Esophagus muscularis mucosa (tissue), 4 donors: ENCODE results near the gene DERA. TPM values are rescaled to one million over a fixed set of nuclear protein-coding genes. Genes with fewer than 3 reads are reported as not detected.
"Not testable (repeated sequence)": the region's sequence is repeated elsewhere in the genome, so short reads cannot be mapped to it uniquely, and the experiment has no call there.

Source experiments
- DNase-seq: peaks from one replicate; pipeline ENCODE4 v3.0.0-alpha.2; 2017; ENCODE audit errors: extremely low spot score
- H3K27ac ChIP-seq, 4 donors: fragments of 200-600 bp; sonication (generic); replicated peaks in 1 of 4; 1 replicate in 3 of 4; 2 replicates in 1 of 4; pipeline ENCODE4 v1.5.1; 2016 to 2019; ENCODE audit warnings: mild to moderate bottlenecking in 1 of 4
- H3K27me3 ChIP-seq, 4 donors: fragments of 200-600 bp; sonication (generic); one replicate each; pipeline versions ENCODE4 v1.5.1 to v1.6.0; 2016 to 2019
- H3K36me3 ChIP-seq, 4 donors: fragments of 200-600 bp; sonication (generic); one replicate each; pipeline ENCODE4 v1.5.1; 2016 to 2019
- H3K4me1 ChIP-seq, 4 donors: fragments of 200-600 bp; sonication (generic); one replicate each; pipeline ENCODE4 v1.5.1; 2016 to 2019
- H3K4me3 ChIP-seq, 4 donors: fragments of 200-600 bp; sonication (generic); 1 replicate in 2 of 4; 2 replicates in 2 of 4; pipeline ENCODE4 v1.5.1; 2016 to 2019; ENCODE audit warnings: mild to moderate bottlenecking in 4 of 4, moderate library complexity in 1 of 4
- H3K9me3 ChIP-seq, 4 donors: fragments of 200-600 bp; sonication (generic); 1 replicate in 3 of 4; 2 replicates in 1 of 4; pipeline ENCODE4 v1.5.1; 2016 to 2019
- CTCF ChIP-seq, 3 experiments: fragments of 200-600 bp in 2 of 3; fragments of 450-650 bp in 1 of 3; sonication (generic) in 2 of 3; IDR thresholded peaks; one replicate each; pipeline ENCODE4 v1.5.1; 2017 to 2019; ENCODE audit warnings: antibody characterized with exemption in 3 of 3, mild to moderate bottlenecking in 2 of 3, moderate library complexity in 1 of 3
- EP300 ChIP-seq: sonication (generic); formaldehyde crosslinking; IDR thresholded peaks from one replicate; pipeline ENCODE4 v1.6.1; 2017; ENCODE audit warnings: antibody characterized with exemption
- POLR2A ChIP-seq: fragments of 450-650 bp; IDR thresholded peaks from one replicate; pipeline ENCODE4 v1.6.1; 2017; ENCODE audit warnings: antibody characterized with exemption, moderate library complexity, mild to moderate bottlenecking, low read depth
- POLR2AphosphoS5 ChIP-seq, 2 donors: sonication (generic); formaldehyde crosslinking; IDR thresholded peaks; one replicate each; pipeline ENCODE4 v1.6.1; 2017; ENCODE audit warnings: antibody characterized with exemption in 2 of 2
- WGBS: methylation state at CpG from one replicate; pipeline ENCODE4 v1.1.5; 2018; 5-methylcytosine and 5-hydroxymethylcytosine counted together
- intact Hi-C: fragments of 100-400 bp; cut with DNase I; formaldehyde crosslinking; loops from one replicate; pipeline ENCODE4 v1.15.1; 2023
- total RNA-seq, 4 donors: library from RNA; depleted of rRNA; stranded (reverse); fragments of >200 nt; gene quantifications; one replicate each; pipeline versions ENCODE4 v1.1.0 to v1.2.1, GENCODE V29; 2016

DERA gene
- total RNA-seq, 4 donors from 2014 or later: 30.6 to 47.3 (median 34.3) TPM

GRCh38 chr12:16043480-16043879, 132.3 kb downstream of the DERA start:
- H3K9me3 ChIP-seq: peaks cover 0 to 27% (median 11%) of the 10 kb centered on the region in 4 donors
- intact Hi-C loops: no loop called here
- H3K36me3 ChIP-seq: peaks cover 0 to 15% (median 9%) of the 10 kb centered on the region in 4 donors
- no peak overlapping the region for H3K27ac ChIP-seq
- H3K4me1 ChIP-seq: no peaks in the 10 kb centered on the region
- 100% methylated on average over 1 of the region's 1 CpG for WGBS
- no peak overlapping the region for H3K4me3 ChIP-seq
- DNase-seq: no peak
- H3K27me3 ChIP-seq: no peaks in the 10 kb centered on the region
- TF ChIP-seq EP300: no peak
- no peak for TF ChIP-seq CTCF (IDR thresholded peaks at IDR 0.05)
- no peak for TF ChIP-seq POLR2A
- no peak for TF ChIP-seq POLR2AphosphoS5 (IDR thresholded peaks at IDR 0.05)

GRCh38 chr12:16046266-16046665, 135.1 kb downstream of the DERA start:
- peaks cover 0 to 27% (median 11%) of the 10 kb centered on the region in 4 donors for H3K9me3 ChIP-seq
- 63% methylated on average over 1 of the region's 1 CpG for WGBS
- intact Hi-C loops: no loop called here
- DNase-seq: no peak
- no peak overlapping the region for H3K4me3 ChIP-seq
- TF ChIP-seq POLR2AphosphoS5 (IDR thresholded peaks at IDR 0.05): no peak
- TF ChIP-seq EP300: no peak
- TF ChIP-seq CTCF (IDR thresholded peaks at IDR 0.05): no peak
- no peak for TF ChIP-seq POLR2A
- no peaks in the 10 kb centered on the region for H3K36me3 ChIP-seq
- H3K27ac ChIP-seq: no peak overlapping the region
- H3K4me1 ChIP-seq: no peaks in the 10 kb centered on the region
- no peaks in the 10 kb centered on the region for H3K27me3 ChIP-seq

- Histone ChIP-seq H3K27ac (no peak overlapping the region), H3K27me3 (no peaks in the 10 kb centered on the region), H3K4me1 (no peaks in the 10 kb centered on the region), H3K4me3 (no peak overlapping the region), H3K36me3 (no peaks in the 10 kb centered on the region), H3K9me3 (peaks cover 0 to 12% (median 5%) of the 10 kb centered on the region in 4 donors)
- TF ChIP-seq CTCF (IDR thresholded peaks at IDR 0.05) (no peak), EP300 (no peak), POLR2AphosphoS5 (IDR thresholded peaks at IDR 0.05) (no peak), POLR2A (no peak)
- no peak for DNase-seq
- intact Hi-C loops: no loop called here
- 100% methylated on average over 2 of the region's 2 CpGs for WGBS
Measured at GRCh38 chr12:16048511-16048910, 137.4 kb downstream of the DERA start.

GRCh38 chr12:16056910-16057309, 145.8 kb downstream of the DERA start:
- intact Hi-C loops: no loop called here
- H3K36me3 ChIP-seq: no peaks in the 10 kb centered on the region
- no peak overlapping the region for H3K27ac ChIP-seq
- H3K27me3 ChIP-seq: no peaks in the 10 kb centered on the region
- no peak for TF ChIP-seq EP300
- no peak for TF ChIP-seq POLR2A
- no peak for TF ChIP-seq POLR2AphosphoS5 (IDR thresholded peaks at IDR 0.05)
- no peak for TF ChIP-seq CTCF (IDR thresholded peaks at IDR 0.05)
- peaks cover 0 to 13% (median 4%) of the 10 kb centered on the region in 4 donors for H3K9me3 ChIP-seq
- no peak for DNase-seq
- no peak overlapping the region for H3K4me3 ChIP-seq
- no peaks in the 10 kb centered on the region for H3K4me1 ChIP-seq
- WGBS: 92% methylated on average over 6 of the region's 6 CpGs

- H3K27ac ChIP-seq: not testable (repeated sequence)
- 94% methylated on average over 12 of the region's 34 CpGs for WGBS
Measured at GRCh38 chr12:16057351-16057751, 146.2 kb downstream of the DERA start.

More at GRCh38 chr12:16057351-16057751, 146.2 kb downstream of the DERA start:
- peaks cover 0 to 13% (median 4%) of the 10 kb centered on the region in 4 donors for H3K9me3 ChIP-seq
- H3K4me3 ChIP-seq, intact Hi-C loops, H3K36me3 ChIP-seq, DNase-seq, H3K4me1 ChIP-seq, H3K27me3 ChIP-seq: not testable (repeated sequence)
